ENCODE measurements around the gene ATP8B4.

GRCh38 chr15:50059883-50060282, 59.1 kb downstream of the ATP8B4 start:
- TF ChIP-seq POLR2A (IDR thresholded peaks at IDR 0.05; ENCODE audit: low read length) (no peak), GATA1 (IDR thresholded peaks at IDR 0.05; ENCODE audit: low read depth, low read length) (no peak)

Data from erythroblast (primary cell).